ENCODE results near the gene ZBED1.
"Not testable (repeated sequence)": the region's sequence is repeated elsewhere in the genome, so short reads cannot be mapped to it uniquely, and the experiment has no call there.

The ZBED1 gene

GRCh38 chrX:2516623-2517022 lies 15.8 kb upstream of the ZBED1 start:
- TF ChIP-seq POLR2A (IDR thresholded peaks at IDR 0.05; ENCODE audit: low read depth, low read length) (no peak), POLR2AphosphoS5 (IDR thresholded peaks at IDR 0.05; ENCODE audit: low read depth, low read length) (no peak), TAF1 (IDR thresholded peaks at IDR 0.05; ENCODE audit: borderline replicate concordance, low read depth, low read length) (no peak)
- FAIRE-seq (peak; percentile 94), DNase-seq (ENCODE audit: insufficient read length) (no peak)

- TF ChIP-seq POLR2A (IDR thresholded peaks at IDR 0.05; ENCODE audit: low read depth, low read length) = no peak
- TF ChIP-seq TAF1 (IDR thresholded peaks at IDR 0.05; ENCODE audit: borderline replicate concordance, low read depth, low read length) = no peak
- TF ChIP-seq POLR2AphosphoS5 (IDR thresholded peaks at IDR 0.05; ENCODE audit: low read depth, low read length) = no peak
- DNase-seq (ENCODE audit: insufficient read length) (no peak), FAIRE-seq (no peak)
Observed at GRCh38 chrX:2514131-2514530, 13.4 kb upstream of the ZBED1 start.

GRCh38 chrX:2513121-2513664 lies 12.4 kb upstream of the ZBED1 start:
- peak; percentile 64 for FAIRE-seq
- TF ChIP-seq POLR2A (IDR thresholded peaks at IDR 0.05; ENCODE audit: low read depth, low read length) = no peak
- TF ChIP-seq TAF1 (IDR thresholded peaks at IDR 0.05; ENCODE audit: borderline replicate concordance, low read depth, low read length) = no peak
- TF ChIP-seq POLR2AphosphoS5 (IDR thresholded peaks at IDR 0.05; ENCODE audit: low read depth, low read length) = no peak
- no peak for DNase-seq (ENCODE audit: insufficient read length)

GRCh38 chrX:2512501-2512900 lies 11.7 kb upstream of the ZBED1 start:
- no peak for TF ChIP-seq POLR2AphosphoS5 (IDR thresholded peaks at IDR 0.05; ENCODE audit: low read depth, low read length)
- FAIRE-seq (no peak), DNase-seq (ENCODE audit: insufficient read length) (no peak)

- no peak for TF ChIP-seq TAF1 (IDR thresholded peaks at IDR 0.05; ENCODE audit: borderline replicate concordance, low read depth, low read length)
- TF ChIP-seq POLR2A (IDR thresholded peaks at IDR 0.05; ENCODE audit: low read depth, low read length) = no peak
- TF ChIP-seq POLR2AphosphoS5 (IDR thresholded peaks at IDR 0.05; ENCODE audit: low read depth, low read length) = no peak
- no peak for FAIRE-seq
Observed at GRCh38 chrX:2511326-2511725, 10.6 kb upstream of the ZBED1 start.

GRCh38 chrX:2508648-2509335 lies 8.0 kb upstream of the ZBED1 start:
- TF ChIP-seq TAF1 (IDR thresholded peaks at IDR 0.05; ENCODE audit: borderline replicate concordance, low read depth, low read length) (no peak), POLR2AphosphoS5 (IDR thresholded peaks at IDR 0.05; ENCODE audit: low read depth, low read length) (no peak), POLR2A (IDR thresholded peaks at IDR 0.05; ENCODE audit: low read depth, low read length) (no peak)
- FAIRE-seq (no peak), DNase-seq (ENCODE audit: insufficient read length) (no peak)

More at GRCh38 chrX:2511326-2511725, 10.6 kb upstream of the ZBED1 start:
- no peak for DNase-seq (ENCODE audit: insufficient read length)

- TF ChIP-seq TAF1 (IDR thresholded peaks at IDR 0.05; ENCODE audit: borderline replicate concordance, low read depth, low read length) (no peak), POLR2A (IDR thresholded peaks at IDR 0.05; ENCODE audit: low read depth, low read length) (no peak), POLR2AphosphoS5 (IDR thresholded peaks at IDR 0.05; ENCODE audit: low read depth, low read length) (no peak)
- FAIRE-seq (no peak), DNase-seq (ENCODE audit: insufficient read length) (no peak)
Observed at GRCh38 chrX:2507904-2508627, 7.3 kb upstream of the ZBED1 start.

GRCh38 chrX:2507196-2507595 lies 6.4 kb upstream of the ZBED1 start:
- FAIRE-seq = no peak
- no peak for DNase-seq (ENCODE audit: insufficient read length)
- TF ChIP-seq POLR2AphosphoS5 (IDR thresholded peaks at IDR 0.05; ENCODE audit: low read depth, low read length) (no peak), TAF1 (IDR thresholded peaks at IDR 0.05; ENCODE audit: borderline replicate concordance, low read depth, low read length) (no peak)

GRCh38 chrX:2505341-2505740 lies 4.6 kb upstream of the ZBED1 start:
- not testable (repeated sequence) for FAIRE-seq; DNase-seq (ENCODE audit: insufficient read length)

GRCh38 chrX:2504706-2505332 lies 4.0 kb upstream of the ZBED1 start:
- DNase-seq (ENCODE audit: insufficient read length) (no peak), FAIRE-seq (peak; percentile 33)
- no peak for TF ChIP-seq POLR2AphosphoS5 (IDR thresholded peaks at IDR 0.05; ENCODE audit: low read depth, low read length)
- no peak for TF ChIP-seq TAF1 (IDR thresholded peaks at IDR 0.05; ENCODE audit: borderline replicate concordance, low read depth, low read length)
- no peak for TF ChIP-seq POLR2A (IDR thresholded peaks at IDR 0.05; ENCODE audit: low read depth, low read length)

- no peak for TF ChIP-seq TAF1 (IDR thresholded peaks at IDR 0.05; ENCODE audit: borderline replicate concordance, low read depth, low read length)
- no peak for TF ChIP-seq POLR2AphosphoS5 (IDR thresholded peaks at IDR 0.05; ENCODE audit: low read depth, low read length)
- no peak for DNase-seq (ENCODE audit: insufficient read length)
- no peak for FAIRE-seq
Observed at GRCh38 chrX:2503591-2504500, 3.1 kb upstream of the ZBED1 start.
